Neural progenitor cell (in vitro differentiated cells): ENCODE data around the gene GLIPR2. TPM values are rescaled to one million over a fixed set of nuclear protein-coding genes. Genes with fewer than 3 reads are reported as not detected.
"Not testable (repeated sequence)": the region's sequence is repeated elsewhere in the genome, so short reads cannot be mapped to it uniquely, and the experiment has no call there.

ENCODE experiments used
- DNase-seq: peaks from one replicate; pipeline ENCODE4 v3.0.0-alpha.2; 2016; ENCODE audit warnings: low spot score
- H2AFZ ChIP-seq: fragments of 200-600 bp; sonication (generic); replicated peaks from 2 replicates; pipeline ENCODE4 v1.6.1; 2016; ENCODE audit warnings: antibody characterized with exemption
- H3F3A ChIP-seq: fragments of 200-600 bp; sonication (generic); 2 replicates; pipeline ENCODE4 v1.6.1; 2016; ENCODE audit warnings: antibody characterized with exemption, low read depth
- H3K27ac ChIP-seq: fragments of 200-600 bp; sonication (generic); 2 replicates; pipeline ENCODE4 v1.5.1; 2016; ENCODE audit warnings: mild to moderate bottlenecking
- H3K27me3 ChIP-seq: fragments of 200-600 bp; sonication (generic); 2 replicates; pipeline ENCODE4 v1.6.1; 2016; ENCODE audit warnings: mild to moderate bottlenecking, moderate library complexity
- H3K36me3 ChIP-seq: fragments of 200-600 bp; sonication (generic); 2 replicates; pipeline ENCODE4 v1.5.1; 2016
- H3K4me1 ChIP-seq: fragments of 200-600 bp; sonication (generic); 2 replicates; pipeline ENCODE4 v1.6.1; 2016; ENCODE audit warnings: mixed run types
- H3K4me2 ChIP-seq: fragments of 200-600 bp; sonication (generic); 2 replicates; pipeline ENCODE4 v1.6.1; 2016
- H3K4me3 ChIP-seq: fragments of 200-600 bp; sonication (generic); 2 replicates; pipeline ENCODE4 v1.5.1; 2016
- H3K79me2 ChIP-seq: fragments of 200-600 bp; sonication (generic); 2 replicates; pipeline ENCODE4 v1.6.1; 2016; ENCODE audit warnings: low read depth
- H3K9ac ChIP-seq: fragments of 200-600 bp; sonication (generic); 2 replicates; pipeline ENCODE4 v1.6.1; 2016
- H3K9me3 ChIP-seq: fragments of 200-600 bp; sonication (generic); 2 replicates; pipeline ENCODE4 v1.5.1; 2016; ENCODE audit warnings: low read depth
- H4K20me1 ChIP-seq: fragments of 200-600 bp; sonication (generic); 2 replicates; pipeline ENCODE4 v1.6.1; 2016; ENCODE audit warnings: low read depth
- H3K27ac Mint-ChIP-seq: 3 replicates; pipeline ENCODE4 v1.8.0; 2021; ENCODE audit warnings: mixed read lengths
- H3K27me3 Mint-ChIP-seq: 2 replicates; pipeline ENCODE4 v1.8.0; 2022; ENCODE audit warnings: low read depth, mild to moderate bottlenecking, inconsistent platforms, moderate library complexity, mixed read lengths; ENCODE audit not compliant: insufficient read depth
- H3K36me3 Mint-ChIP-seq: 3 replicates; pipeline ENCODE4 v1.8.0; 2021; ENCODE audit warnings: mixed read lengths
- H3K4me1 Mint-ChIP-seq: 3 replicates; pipeline ENCODE4 v1.8.0; 2021; ENCODE audit warnings: mixed read lengths
- H3K4me3 Mint-ChIP-seq: 3 replicates; pipeline ENCODE4 v1.8.0; 2021; ENCODE audit warnings: mild to moderate bottlenecking, moderate library complexity, mixed read lengths
- H3K9me3 Mint-ChIP-seq: 3 replicates; pipeline ENCODE4 v1.8.0; 2020; ENCODE audit warnings: mixed read lengths
- EZH2 ChIP-seq: fragments of 200-600 bp; sonication (generic); IDR thresholded peaks from 2 replicates; pipeline ENCODE4 v1.6.1; 2017; ENCODE audit warnings: antibody characterized with exemption, mild to moderate bottlenecking, moderate library complexity
- EZH2phosphoT487 ChIP-seq: fragments of 200-600 bp; sonication (generic); IDR thresholded peaks from 2 replicates; pipeline ENCODE4 v1.6.1; 2017; ENCODE audit warnings: antibody characterized with exemption
- total RNA-seq: library from RNA; depleted of rRNA; stranded (reverse); fragments of >200 nt; gene quantifications from 2 replicates; pipeline ENCODE4 v1.2.3, GENCODE V29; 2015; ENCODE audit warnings: low replicate concordance
- TF ChIP-seq, protein P1 (sequence below): fragments of 200-600 bp; sonication (generic); IDR thresholded peaks from 2 replicates; pipeline ENCODE4 v1.5.1; 2017; ENCODE audit warnings: antibody characterized with exemption, mild to moderate bottlenecking

Gene GLIPR2
- total RNA-seq, 1 donor from 2014 or later: 12.4 TPM

- no peaks in the 10 kb centered on the region for H3K4me1 Mint-ChIP-seq
- H3K36me3 Mint-ChIP-seq: no peaks in the 10 kb centered on the region
- no peaks in the 10 kb centered on the region for H3K4me1 ChIP-seq
- no peak overlapping the region for H3K4me2 ChIP-seq
- no peaks in the 10 kb centered on the region for H3F3A ChIP-seq
- no peak overlapping the region for H2AFZ ChIP-seq
- no peaks in the 10 kb centered on the region for H3K9me3 ChIP-seq
- no peak overlapping the region for H3K4me3 Mint-ChIP-seq
- H3K27me3 ChIP-seq: peaks cover 8% of the 10 kb centered on the region
- H3K4me3 ChIP-seq: no peak overlapping the region
- H3K9me3 Mint-ChIP-seq: no peaks in the 10 kb centered on the region
- no peaks in the 10 kb centered on the region for H3K36me3 ChIP-seq
- H3K27ac ChIP-seq: no peak overlapping the region
- H3K9ac ChIP-seq: no peak overlapping the region
- H3K27me3 Mint-ChIP-seq: peaks cover 7% of the 10 kb centered on the region
- TF ChIP-seq EZH2 (no peak), EZH2phosphoT487 (no peak)
- TF ChIP-seq, protein P1, sequence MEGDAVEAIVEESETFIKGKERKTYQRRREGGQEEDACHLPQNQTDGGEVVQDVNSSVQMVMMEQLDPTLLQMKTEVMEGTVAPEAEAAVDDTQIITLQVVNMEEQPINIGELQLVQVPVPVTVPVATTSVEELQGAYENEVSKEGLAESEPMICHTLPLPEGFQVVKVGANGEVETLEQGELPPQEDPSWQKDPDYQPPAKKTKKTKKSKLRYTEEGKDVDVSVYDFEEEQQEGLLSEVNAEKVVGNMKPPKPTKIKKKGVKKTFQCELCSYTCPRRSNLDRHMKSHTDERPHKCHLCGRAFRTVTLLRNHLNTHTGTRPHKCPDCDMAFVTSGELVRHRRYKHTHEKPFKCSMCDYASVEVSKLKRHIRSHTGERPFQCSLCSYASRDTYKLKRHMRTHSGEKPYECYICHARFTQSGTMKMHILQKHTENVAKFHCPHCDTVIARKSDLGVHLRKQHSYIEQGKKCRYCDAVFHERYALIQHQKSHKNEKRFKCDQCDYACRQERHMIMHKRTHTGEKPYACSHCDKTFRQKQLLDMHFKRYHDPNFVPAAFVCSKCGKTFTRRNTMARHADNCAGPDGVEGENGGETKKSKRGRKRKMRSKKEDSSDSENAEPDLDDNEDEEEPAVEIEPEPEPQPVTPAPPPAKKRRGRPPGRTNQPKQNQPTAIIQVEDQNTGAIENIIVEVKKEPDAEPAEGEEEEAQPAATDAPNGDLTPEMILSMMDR: no peak
- no peak overlapping the region for H3K27ac Mint-ChIP-seq
- H4K20me1 ChIP-seq: no peaks in the 10 kb centered on the region
- DNase-seq: no peak
- no peaks in the 10 kb centered on the region for H3K79me2 ChIP-seq
Observed at GRCh38 chr9:36129139-36129538, 7.4 kb upstream of the GLIPR2 start.

DNA sequence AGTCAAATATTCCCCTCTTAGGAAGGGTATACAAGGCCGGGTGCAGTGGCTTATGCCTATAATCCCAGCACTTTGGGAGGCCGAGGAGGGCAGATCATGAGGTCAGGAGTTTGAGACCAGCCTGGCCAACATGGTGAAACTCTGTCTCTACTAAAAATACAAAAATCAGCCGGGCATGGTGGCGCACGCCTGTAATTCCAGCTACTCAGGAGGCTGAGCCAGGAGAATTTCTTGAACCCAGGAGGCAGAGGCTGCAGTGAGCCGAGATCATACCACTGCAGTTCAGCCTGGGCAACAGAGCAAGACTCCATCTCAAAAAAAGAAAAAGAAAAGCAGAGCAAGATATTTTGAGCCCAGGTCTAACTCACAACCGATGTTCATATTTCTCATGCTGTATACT is 4.9 kb upstream of the GLIPR2 start:
- not testable (repeated sequence) for H3K36me3 ChIP-seq, H2AFZ ChIP-seq, H3K27ac ChIP-seq, H3K27ac Mint-ChIP-seq, H3K36me3 Mint-ChIP-seq, H3K9ac ChIP-seq, H3K4me2 ChIP-seq, H3K4me1 ChIP-seq, H3K4me1 Mint-ChIP-seq, H3K9me3 ChIP-seq, H3K9me3 Mint-ChIP-seq, H3F3A ChIP-seq, H4K20me1 ChIP-seq, H3K79me2 ChIP-seq, H3K4me3 ChIP-seq, H3K4me3 Mint-ChIP-seq, DNase-seq
- peaks cover 23% of the 10 kb centered on the region for H3K27me3 Mint-ChIP-seq
- peaks cover 34% of the 10 kb centered on the region for H3K27me3 ChIP-seq

DNA sequence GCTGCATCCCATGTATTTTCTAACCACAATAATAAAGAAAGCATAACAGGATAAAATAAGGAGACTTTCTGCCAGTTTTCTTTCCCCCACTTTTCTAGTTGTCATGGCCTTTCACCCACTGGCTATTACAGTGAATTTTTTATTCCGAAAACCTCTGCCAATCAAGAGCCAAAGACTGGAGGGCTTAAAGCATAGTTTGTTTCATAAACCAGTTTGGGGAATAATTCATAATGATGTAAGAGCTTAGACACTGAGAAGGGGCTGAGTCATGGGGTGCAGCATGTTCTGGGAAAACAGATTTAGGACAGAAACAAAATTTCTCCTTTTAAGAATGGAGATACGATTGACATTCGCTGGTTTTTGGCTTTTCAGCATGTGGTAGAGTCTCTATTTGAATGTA is 4.4 kb upstream of the GLIPR2 start:
- H3K4me3 ChIP-seq: no peak overlapping the region
- no peak overlapping the region for H3K4me2 ChIP-seq
- no peaks in the 10 kb centered on the region for H3K9me3 ChIP-seq
- Mint-ChIP-seq H3K4me3 (no peak overlapping the region), H3K4me1 (peaks cover 2% of the 10 kb centered on the region), H3K27ac (no peak overlapping the region), H3K9me3 (peaks cover under 1% of the 10 kb centered on the region), H3K36me3 (no peaks in the 10 kb centered on the region), H3K27me3 (peaks cover 25% of the 10 kb centered on the region)
- peaks cover under 1% of the 10 kb centered on the region for H3F3A ChIP-seq
- TF ChIP-seq EZH2phosphoT487: no peak
- TF ChIP-seq EZH2: no peak
- TF ChIP-seq, protein P1: no peak
- peaks cover 7% of the 10 kb centered on the region for H3K4me1 ChIP-seq
- no peaks in the 10 kb centered on the region for H3K36me3 ChIP-seq
- no peak overlapping the region for H2AFZ ChIP-seq
- no peak for DNase-seq
- H4K20me1 ChIP-seq: no peaks in the 10 kb centered on the region
- no peaks in the 10 kb centered on the region for H3K79me2 ChIP-seq
- no peak overlapping the region for H3K27ac ChIP-seq
- no peak overlapping the region for H3K9ac ChIP-seq
- H3K27me3 ChIP-seq: peaks cover 38% of the 10 kb centered on the region

DNA sequence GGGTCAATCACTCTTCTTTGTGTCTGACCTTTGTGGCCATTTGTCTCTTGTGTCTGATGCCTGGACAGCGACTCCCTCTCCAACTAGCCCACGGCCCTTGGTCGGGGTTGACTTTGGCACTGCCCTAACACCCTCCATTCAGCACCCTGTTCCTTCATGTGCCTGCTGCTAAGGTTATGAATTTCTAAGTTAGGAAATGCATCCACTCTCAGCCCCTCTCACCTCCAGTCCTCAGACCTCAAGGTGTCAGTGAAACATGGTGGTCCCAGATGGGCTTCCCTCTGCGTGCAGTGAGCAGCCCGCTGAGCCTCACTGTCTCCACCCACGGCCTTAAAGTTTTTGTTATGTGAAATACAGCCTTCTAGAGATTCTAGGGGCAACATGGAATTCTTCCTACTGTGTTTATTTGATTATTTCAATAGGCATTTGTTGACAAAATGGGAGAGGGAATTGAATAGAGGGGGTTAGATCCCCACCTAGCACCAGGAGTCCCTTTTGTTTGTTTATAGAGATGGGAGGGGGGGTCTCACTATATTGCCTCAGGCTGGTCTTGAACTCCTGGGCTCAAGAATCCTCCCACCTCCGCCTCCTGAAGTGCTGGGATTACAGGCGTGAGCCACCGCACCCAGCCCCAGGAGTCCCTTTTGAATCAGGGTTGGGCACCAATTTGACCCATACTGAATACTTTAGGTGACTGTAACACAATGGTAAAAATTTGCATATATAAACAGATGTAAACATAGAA is 1.6 kb upstream of the GLIPR2 start:
- Histone ChIP-seq H3K27me3 (peaks cover 58% of the 10 kb centered on the region), H3K79me2 (no peaks in the 10 kb centered on the region), H3K4me3 (no peak overlapping the region), H3K4me1 (peaks cover 15% of the 10 kb centered on the region), H3K9ac (no peak overlapping the region), H3K27ac (no peak overlapping the region), H2AFZ (no peak overlapping the region), H3F3A (peaks cover 9% of the 10 kb centered on the region), H3K4me2 (peak overlapping the region; percentile 94), H3K9me3 (no peaks in the 10 kb centered on the region), H3K36me3 (no peaks in the 10 kb centered on the region), H4K20me1 (no peaks in the 10 kb centered on the region)
- Mint-ChIP-seq H3K9me3 (peaks cover 3% of the 10 kb centered on the region), H3K27ac (no peak overlapping the region), H3K4me1 (peaks cover 11% of the 10 kb centered on the region), H3K27me3 (peaks cover 45% of the 10 kb centered on the region), H3K4me3 (peak overlapping the region; percentile 85), H3K36me3 (no peaks in the 10 kb centered on the region)
- no peak for DNase-seq
- TF ChIP-seq, protein P1: no peak
- TF ChIP-seq EZH2phosphoT487 (no peak), EZH2 (no peak)
